ENCODE data around the gene PPWD1. TPM values are rescaled to one million over a fixed set of nuclear protein-coding genes. Genes with fewer than 3 reads are reported as not detected.

PPWD1 gene
- total and polyA plus RNA-seq, 2 of the 13 experiments (the other 11 are each of a cell fraction or from before 2014, with no cell fraction given) = 7.4 to 44.3 TPM

GRCh38 chr5:65562731-65563701 is at the start of gene PPWD1, which contains the start of gene CENPK (continued):
- TF ChIP-seq TCF12 (IDR thresholded peaks at IDR 0.05) = no peak
- TF ChIP-seq TCF12 (CRISPR knock-in tag; IDR thresholded peaks at IDR 0.05) = no peak
- TF ChIP-seq, protein P1, sequence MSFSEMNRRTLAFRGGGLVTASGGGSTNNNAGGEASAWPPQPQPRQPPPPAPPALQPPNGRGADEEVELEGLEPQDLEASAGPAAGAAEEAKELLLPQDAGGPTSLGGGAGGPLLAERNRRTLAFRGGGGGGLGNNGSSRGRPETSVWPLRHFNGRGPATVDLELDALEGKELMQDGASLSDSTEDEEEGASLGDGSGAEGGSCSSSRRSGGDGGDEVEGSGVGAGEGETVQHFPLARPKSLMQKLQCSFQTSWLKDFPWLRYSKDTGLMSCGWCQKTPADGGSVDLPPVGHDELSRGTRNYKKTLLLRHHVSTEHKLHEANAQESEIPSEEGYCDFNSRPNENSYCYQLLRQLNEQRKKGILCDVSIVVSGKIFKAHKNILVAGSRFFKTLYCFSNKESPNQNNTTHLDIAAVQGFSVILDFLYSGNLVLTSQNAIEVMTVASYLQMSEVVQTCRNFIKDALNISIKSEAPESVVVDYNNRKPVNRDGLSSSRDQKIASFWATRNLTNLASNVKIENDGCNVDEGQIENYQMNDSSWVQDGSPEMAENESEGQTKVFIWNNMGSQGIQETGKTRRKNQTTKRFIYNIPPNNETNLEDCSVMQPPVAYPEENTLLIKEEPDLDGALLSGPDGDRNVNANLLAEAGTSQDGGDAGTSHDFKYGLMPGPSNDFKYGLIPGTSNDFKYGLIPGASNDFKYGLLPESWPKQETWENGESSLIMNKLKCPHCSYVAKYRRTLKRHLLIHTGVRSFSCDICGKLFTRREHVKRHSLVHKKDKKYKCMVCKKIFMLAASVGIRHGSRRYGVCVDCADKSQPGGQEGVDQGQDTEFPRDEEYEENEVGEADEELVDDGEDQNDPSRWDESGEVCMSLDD (CRISPR knock-in tag; IDR thresholded peaks at IDR 0.05; ENCODE audit: borderline replicate concordance) = no peak
- TF ChIP-seq ZFP90 (CRISPR knock-in tag; IDR thresholded peaks at IDR 0.05; ENCODE audit: borderline replicate concordance) = no peak
- TF ChIP-seq SMAD1 (CRISPR knock-in tag; IDR thresholded peaks at IDR 0.05; ENCODE audit: borderline replicate concordance, low read depth) = peak; percentile 80; the same call in 1 of the 2 replicates
- TF ChIP-seq ZNF326 (CRISPR knock-in tag; IDR thresholded peaks at IDR 0.05; ENCODE audit: borderline replicate concordance) = no peak
- no peak for TF ChIP-seq ZNF569 (CRISPR knock-in tag; IDR thresholded peaks at IDR 0.05; ENCODE audit: borderline replicate concordance)
- TF ChIP-seq JUND (CRISPR knock-in tag; IDR thresholded peaks at IDR 0.05) = peak; percentile 60; the same call in 1 of the 2 replicates
- TF ChIP-seq ZNF17 (CRISPR knock-in tag; IDR thresholded peaks at IDR 0.05) = no peak
- TF ChIP-seq NFIC (IDR thresholded peaks at IDR 0.05; ENCODE audit: low read length) = no peak
- peak; percentile 70; the same call in 1 of the 2 replicates for TF ChIP-seq TOPORS (CRISPR knock-in tag; IDR thresholded peaks at IDR 0.05)
- no peak for TF ChIP-seq LCORL (IDR thresholded peaks at IDR 0.05)
- TF ChIP-seq LCORL (CRISPR knock-in tag; IDR thresholded peaks at IDR 0.05) = no peak
- no peak for TF ChIP-seq SETDB1 (CRISPR knock-in tag; IDR thresholded peaks at IDR 0.05; ENCODE audit: borderline replicate concordance)
- TF ChIP-seq HNRNPH1 (optimal IDR thresholded peaks at IDR 0.05; ENCODE audit: low read depth, low read length) = no peak
- no peak for TF ChIP-seq ZNF776 (CRISPR knock-in tag; IDR thresholded peaks at IDR 0.05)
- no peak for TF ChIP-seq TGIF2 (CRISPR knock-in tag; IDR thresholded peaks at IDR 0.05)
- TF ChIP-seq ETV6 (CRISPR knock-in tag; conservative IDR thresholded peaks at IDR 0.05) = no peak; the same call in 1 of the 2 replicates
- TF ChIP-seq ZNF317 (CRISPR knock-in tag; IDR thresholded peaks at IDR 0.05) = no peak
- no peak for TF ChIP-seq TCF7 (IDR thresholded peaks at IDR 0.05; ENCODE audit: low read depth)
- no peak; the same call in 1 of the 2 replicates for TF ChIP-seq ZNF567 (CRISPR knock-in tag; IDR thresholded peaks at IDR 0.05; ENCODE audit: borderline replicate concordance)
- no peak for TF ChIP-seq SOX6 (IDR thresholded peaks at IDR 0.05)
- TF ChIP-seq SOX6 (CRISPR knock-in tag; IDR thresholded peaks at IDR 0.05) = peak; percentile 28; the same call in 1 of the 2 replicates
- TF ChIP-seq ZC3H13 (CRISPR knock-in tag; IDR thresholded peaks at IDR 0.05) = no peak
- TF ChIP-seq ZKSCAN5 (CRISPR knock-in tag; IDR thresholded peaks at IDR 0.05) = no peak
- TF ChIP-seq IKZF5 (CRISPR knock-in tag; IDR thresholded peaks at IDR 0.05) = peak; percentile 71; the same call in 1 of the 2 replicates
- TF ChIP-seq ZNF367 (CRISPR knock-in tag; IDR thresholded peaks at IDR 0.05; ENCODE audit: borderline replicate concordance) = no peak
- no peak; the same call in 1 of the 2 replicates for TF ChIP-seq KLF12 (CRISPR knock-in tag; IDR thresholded peaks at IDR 0.05; ENCODE audit: borderline replicate concordance)
- no peak for TF ChIP-seq KLF9 (CRISPR knock-in tag; IDR thresholded peaks at IDR 0.05; ENCODE audit: low read depth)

All from HepG2 (cell line).